A673 (cell line): ENCODE measurements around the gene YJEFN3.

Experiments
- CTCF ChIP-seq: fragments of 300-800, 200-600 bp; sonication (generic); conservative IDR thresholded peaks from 2 replicates; pipeline ENCODE4 v1.5.1; 2017; ENCODE audit warnings: low read depth, mild to moderate bottlenecking, antibody characterized with exemption, low read length, moderate library complexity, mixed read lengths
- EZH2 ChIP-seq: fragments of 200-600 bp; sonication (generic); IDR thresholded peaks from 2 replicates; pipeline ENCODE4 v1.6.1; 2017; ENCODE audit warnings: borderline replicate concordance, low read depth, mild to moderate bottlenecking, mixed read lengths, antibody characterized with exemption, low read length; ENCODE audit not compliant: poor library complexity, severe bottlenecking

GRCh38 chr19:19520989-19521388, 7.7 kb upstream of the YJEFN3 start:
- TF ChIP-seq CTCF (no peak), EZH2 (no peak)
